ENCODE results near the gene RAB23. TPM values are rescaled to one million over a fixed set of nuclear protein-coding genes. Genes with fewer than 3 reads are reported as not detected.
A peak's percentile ranks its signal among the peaks of the same experiment; 100 is the strongest.

Gene RAB23
- total RNA-seq, 1 experiment from 2014 or later, result 11.7 TPM

- DNase-seq (ENCODE audit: low read depth, low spot score), result no peak
- Histone ChIP-seq H3K4me2 (ENCODE audit: low read length) (no peak overlapping the region), H3K4me1 (ENCODE audit: control insufficient read depth in 1 of 2, insufficient read depth in 2 of 2, low read length in 2 of 2) (no peaks in the 10 kb centered on the region), H3K36me3 (ENCODE audit: control insufficient read depth in 1 of 2, insufficient read depth in 2 of 2, low read length in 2 of 2) (peaks cover 6 to 9% of the 10 kb centered on the region in 2 experiments), H3K9ac (ENCODE audit: low read length) (no peak overlapping the region), H3K27ac (ENCODE audit: low read depth, low read length) (no peak overlapping the region), H3K79me2 (ENCODE audit: insufficient read depth, low read length) (peaks cover 6% of the 10 kb centered on the region; the same call in 1 of the 2 replicates), H4K20me1 (ENCODE audit: insufficient read depth) (0 out of 2 replicates have a peak, but pooled peaks cover 5% of the 10 kb centered on the region), H3K9me2 (ENCODE audit: insufficient read depth) (no peaks in the 10 kb centered on the region), H2AFZ (ENCODE audit: low read depth, low read length, poor library complexity, severe bottlenecking) (no peak overlapping the region), H3K4me3 (replicated peaks in 1 of 2; ENCODE audit: low read depth in 1 of 2, low read length in 2 of 2) (no peak overlapping the region), H3K9me3 (ENCODE audit: control insufficient read depth in 1 of 2, insufficient read depth in 1 of 2, low read depth in 1 of 2, low read length in 2 of 2) (no peaks in the 10 kb centered on the region), H3K27me3 (ENCODE audit: insufficient read depth, low read length) (no peaks in the 10 kb centered on the region)
- POLR2A ChIA-PET, result interaction anchor here (1.0 kb wide), 1 partner anchor 18 kb away, joined by 4 read pairs; the partner anchor contains the start of gene BAG2
- RAD21 ChIA-PET (ENCODE audit: low non-redundant PET in 1 of 2, low total read pairs in 2 of 2, uncharacterized antibody in 2 of 2, unreplicated experiment in 2 of 2), result no interaction called here
- ATAC-seq, result no peak
- BruUV-seq (replicated peaks), result no TSS peak
- intact Hi-C loops (cut with micrococcal nuclease), result loop anchor here (2.0 kb wide), 1 partner anchor 127 kb away; the partner anchor contains the start of gene PRIM2
- TF ChIP-seq REST (IDR thresholded peaks at IDR 0.05; ENCODE audit: low read depth), result no peak
- TF ChIP-seq EZH2phosphoT487 (IDR thresholded peaks at IDR 0.05; ENCODE audit: borderline replicate concordance), result no peak
- no peak for TF ChIP-seq ZFX (IDR thresholded peaks at IDR 0.05)
- no peak for TF ChIP-seq EZH2 (IDR thresholded peaks at IDR 0.05)
- no peak for TF ChIP-seq SIN3A (IDR thresholded peaks at IDR 0.05; ENCODE audit: low read depth)
- TF ChIP-seq TCF7L2 (IDR thresholded peaks at IDR 0.05; ENCODE audit: borderline replicate concordance, extremely low read depth, insufficient read depth, insufficient read length), result no peak
- TF ChIP-seq POLR2A (IDR thresholded peaks at IDR 0.05; ENCODE audit: borderline replicate concordance, extremely low read depth, insufficient read depth, insufficient read length), result no peak
- no peak for TF ChIP-seq ZNF274 (IDR thresholded peaks at IDR 0.05; ENCODE audit: low read depth, low read length)
- no peak for TF ChIP-seq FOSL1 (IDR thresholded peaks at IDR 0.05; ENCODE audit: low read depth)
- TF ChIP-seq CTCF (IDR thresholded peaks at IDR 0.05 in 2 of 3, conservative IDR thresholded peaks at IDR 0.05 in 1 of 3; ENCODE audit: borderline replicate concordance in 1 of 3, insufficient read depth in 1 of 3, low read depth in 2 of 3, low read length in 2 of 3), result peak in 2 of 3 experiments; percentile 17 to 36; a peak in 3 of 6 replicates
- peak; percentile 46 for TF ChIP-seq RAD21 (IDR thresholded peaks at IDR 0.05; ENCODE audit: low read depth)
- TF ChIP-seq ELF1 (IDR thresholded peaks at IDR 0.05; ENCODE audit: borderline replicate concordance, low read depth), result no peak
- no peak for TF ChIP-seq YY1 (IDR thresholded peaks at IDR 0.05; ENCODE audit: extremely low read depth, insufficient replicate concordance, low read depth, low read length)
- TF ChIP-seq ATF3 (IDR thresholded peaks at IDR 0.05), result no peak
- CTCF ChIA-PET, result interaction anchor here (0.7 to 2.4 kb wide), 6 partner anchors 8 to 135 kb away, joined by 3 to 9 read pairs (median 4); partner anchors contain the start of gene PRIM2
These were observed 32.0 kb downstream of the RAB23 start for GRCh38 chr6:57190140-57190539.

All from HCT116 (cell line).